Testis (tissue), 2 donors: ENCODE measurements around the gene RFC5.

Source experiments
- POLR2A ChIP-seq: fragments of 450-650 bp; IDR thresholded peaks from one replicate; pipeline ENCODE4 v1.6.1; 2017; ENCODE audit warnings: antibody characterized with exemption, mild to moderate bottlenecking, moderate library complexity
- TF ChIP-seq, protein P1 (sequence below), 3 experiments: fragments of 450-650 bp in 2 of 3; fragments of 200-600 bp in 1 of 3; sonication (generic) in 1 of 3; IDR thresholded peaks; one replicate each; pipeline ENCODE4 v1.5.1; 2016 to 2019; ENCODE audit warnings: antibody characterized with exemption in 3 of 3, mild to moderate bottlenecking in 2 of 3, moderate library complexity in 1 of 3

DNA sequence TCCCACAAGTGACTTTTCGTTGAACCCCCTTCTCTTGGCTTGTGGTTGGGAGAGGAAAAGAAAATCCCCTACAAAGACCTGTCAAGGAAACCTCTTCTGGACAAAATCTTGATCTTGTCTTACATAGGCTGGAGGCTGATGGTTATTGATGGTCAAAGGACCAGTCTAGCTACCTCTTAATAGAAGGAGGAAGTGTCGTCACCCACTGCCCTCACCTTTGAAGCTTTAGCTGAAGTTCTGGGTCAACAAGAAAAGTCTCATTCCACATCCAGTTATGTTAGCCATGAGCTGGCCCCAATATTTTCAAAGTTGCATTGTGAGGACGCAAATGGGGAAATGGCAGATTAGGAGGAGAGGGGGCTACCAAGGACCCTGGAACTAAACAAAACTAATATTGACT lies 41.5 kb upstream of the RFC5 start:
- TF ChIP-seq, protein P1, sequence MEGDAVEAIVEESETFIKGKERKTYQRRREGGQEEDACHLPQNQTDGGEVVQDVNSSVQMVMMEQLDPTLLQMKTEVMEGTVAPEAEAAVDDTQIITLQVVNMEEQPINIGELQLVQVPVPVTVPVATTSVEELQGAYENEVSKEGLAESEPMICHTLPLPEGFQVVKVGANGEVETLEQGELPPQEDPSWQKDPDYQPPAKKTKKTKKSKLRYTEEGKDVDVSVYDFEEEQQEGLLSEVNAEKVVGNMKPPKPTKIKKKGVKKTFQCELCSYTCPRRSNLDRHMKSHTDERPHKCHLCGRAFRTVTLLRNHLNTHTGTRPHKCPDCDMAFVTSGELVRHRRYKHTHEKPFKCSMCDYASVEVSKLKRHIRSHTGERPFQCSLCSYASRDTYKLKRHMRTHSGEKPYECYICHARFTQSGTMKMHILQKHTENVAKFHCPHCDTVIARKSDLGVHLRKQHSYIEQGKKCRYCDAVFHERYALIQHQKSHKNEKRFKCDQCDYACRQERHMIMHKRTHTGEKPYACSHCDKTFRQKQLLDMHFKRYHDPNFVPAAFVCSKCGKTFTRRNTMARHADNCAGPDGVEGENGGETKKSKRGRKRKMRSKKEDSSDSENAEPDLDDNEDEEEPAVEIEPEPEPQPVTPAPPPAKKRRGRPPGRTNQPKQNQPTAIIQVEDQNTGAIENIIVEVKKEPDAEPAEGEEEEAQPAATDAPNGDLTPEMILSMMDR (IDR thresholded peaks at IDR 0.05): no peak
- TF ChIP-seq POLR2A: no peak
